ENCODE measurements around the gene ISG20.

Gene ISG20

GRCh38 chr15:88661761-88662556 lies 23.1 kb downstream of the ISG20 start:
- Mint-ChIP-seq H3K4me1 (peaks cover 52% of the 10 kb centered on the region), H3K9me3 (no peaks in the 10 kb centered on the region), H3K4me3 (no peak overlapping the region), H3K27me3 (no peaks in the 10 kb centered on the region), H3K27ac (no peak overlapping the region)
- DNase-seq (no peak), ATAC-seq (no peak)

- Mint-ChIP-seq H3K4me1 (peaks cover 40% of the 10 kb centered on the region), H3K9me3 (no peaks in the 10 kb centered on the region), H3K4me3 (no peak overlapping the region), H3K27ac (peak overlapping the region in 1 of 2 donors; percentile 61), H3K27me3 (no peaks in the 10 kb centered on the region)
- DNase-seq (no peak), ATAC-seq (no peak)
Observed at GRCh38 chr15:88663141-88663621, 24.4 kb downstream of the ISG20 start.

GRCh38 chr15:88664151-88664778 lies 25.4 kb downstream of the ISG20 start:
- peak overlapping the region in 1 of 2 donors; percentile 81 for H3K27ac Mint-ChIP-seq
- H3K4me3 Mint-ChIP-seq: no peak overlapping the region
- DNase-seq: peak; percentile 19 to 45
- no peaks in the 10 kb centered on the region for H3K27me3 Mint-ChIP-seq
- peaks cover 29% of the 10 kb centered on the region for H3K4me1 Mint-ChIP-seq
- no peaks in the 10 kb centered on the region for H3K9me3 Mint-ChIP-seq
- ATAC-seq: peak; percentile 92

- Mint-ChIP-seq H3K27ac (no peak overlapping the region), H3K4me1 (no peaks in the 10 kb centered on the region)
Observed at GRCh38 chr15:88674661-88675060, 35.8 kb downstream of the ISG20 start.

GRCh38 chr15:88678755-88679154 lies 39.9 kb downstream of the ISG20 start:
- Mint-ChIP-seq H3K27me3 (no peaks in the 10 kb centered on the region), H3K27ac (no peak overlapping the region), H3K9me3 (no peaks in the 10 kb centered on the region), H3K4me1 (no peaks in the 10 kb centered on the region), H3K4me3 (no peak overlapping the region)
- DNase-seq (no peak), ATAC-seq (no peak)

More at GRCh38 chr15:88674661-88675060, 35.8 kb downstream of the ISG20 start:
- DNase-seq (no peak), ATAC-seq (no peak)
- peaks cover 26% of the 10 kb centered on the region for H3K27me3 Mint-ChIP-seq
- no peaks in the 10 kb centered on the region for H3K9me3 Mint-ChIP-seq
- no peak overlapping the region for H3K4me3 Mint-ChIP-seq

GRCh38 chr15:88680241-88681001 lies 41.6 kb downstream of the ISG20 start:
- Mint-ChIP-seq H3K27ac (no peak overlapping the region), H3K9me3 (no peaks in the 10 kb centered on the region), H3K4me1 (no peaks in the 10 kb centered on the region), H3K27me3 (no peaks in the 10 kb centered on the region), H3K4me3 (no peak overlapping the region)
- ATAC-seq (no peak), DNase-seq (no peak)

GRCh38 chr15:88681610-88682221 lies 42.9 kb downstream of the ISG20 start:
- DNase-seq (no peak), ATAC-seq (no peak)

GRCh38 chr15:88684345-88684744 lies 45.5 kb downstream of the ISG20 start:
- ATAC-seq (no peak), DNase-seq (no peak)
- Mint-ChIP-seq H3K4me1 (no peaks in the 10 kb centered on the region), H3K27ac (peak overlapping the region in 1 of 2 donors; percentile 50), H3K4me3 (no peak overlapping the region), H3K9me3 (peaks cover 0 to 6% of the 10 kb centered on the region in 2 donors), H3K27me3 (peaks cover 14% of the 10 kb centered on the region)

More at GRCh38 chr15:88681610-88682221, 42.9 kb downstream of the ISG20 start:
- Mint-ChIP-seq H3K4me1 (no peaks in the 10 kb centered on the region), H3K9me3 (no peaks in the 10 kb centered on the region), H3K4me3 (no peak overlapping the region), H3K27ac (no peak overlapping the region), H3K27me3 (peaks cover 6% of the 10 kb centered on the region)

GRCh38 chr15:88686166-88686565 lies 47.4 kb downstream of the ISG20 start:
- no peaks in the 10 kb centered on the region for H3K4me1 Mint-ChIP-seq
- ATAC-seq (no peak), DNase-seq (no peak)
- peaks cover 0 to 10% of the 10 kb centered on the region in 2 donors for H3K9me3 Mint-ChIP-seq
- H3K27me3 Mint-ChIP-seq: peaks cover 19% of the 10 kb centered on the region
- no peak overlapping the region for H3K27ac Mint-ChIP-seq
- no peak overlapping the region for H3K4me3 Mint-ChIP-seq

- H3K4me3 Mint-ChIP-seq: no peak overlapping the region
- DNase-seq: no peak
- no peaks in the 10 kb centered on the region for H3K4me1 Mint-ChIP-seq
- peaks cover 0 to 10% of the 10 kb centered on the region in 2 donors for H3K9me3 Mint-ChIP-seq
- H3K27ac Mint-ChIP-seq: no peak overlapping the region
- no peak for ATAC-seq
- peaks cover 25% of the 10 kb centered on the region for H3K27me3 Mint-ChIP-seq
Observed at GRCh38 chr15:88688394-88688933, 49.6 kb downstream of the ISG20 start.

GRCh38 chr15:88690331-88690730 lies 51.5 kb downstream of the ISG20 start:
- Mint-ChIP-seq H3K27me3 (peaks cover 26% of the 10 kb centered on the region), H3K4me3 (no peak overlapping the region), H3K4me1 (no peaks in the 10 kb centered on the region), H3K27ac (no peak overlapping the region), H3K9me3 (peaks cover 0 to 10% of the 10 kb centered on the region in 2 donors)
- ATAC-seq: no peak
- DNase-seq: no peak

GRCh38 chr15:88693191-88693590 lies 54.4 kb downstream of the ISG20 start:
- H3K4me1 Mint-ChIP-seq: no peaks in the 10 kb centered on the region
- DNase-seq (no peak), ATAC-seq (no peak)
- peaks cover 0 to 10% of the 10 kb centered on the region in 2 donors for H3K9me3 Mint-ChIP-seq
- no peak overlapping the region for H3K27ac Mint-ChIP-seq
- no peak overlapping the region for H3K4me3 Mint-ChIP-seq
- peaks cover 20% of the 10 kb centered on the region for H3K27me3 Mint-ChIP-seq

GRCh38 chr15:88695101-88695500 lies 56.3 kb downstream of the ISG20 start:
- H3K27me3 Mint-ChIP-seq: peaks cover 19% of the 10 kb centered on the region
- H3K9me3 Mint-ChIP-seq: no peaks in the 10 kb centered on the region
- H3K4me3 Mint-ChIP-seq: no peak overlapping the region
- no peaks in the 10 kb centered on the region for H3K4me1 Mint-ChIP-seq
- no peak overlapping the region for H3K27ac Mint-ChIP-seq
- no peak for ATAC-seq
- DNase-seq: no peak

- ATAC-seq: no peak
- Mint-ChIP-seq H3K4me3 (no peak overlapping the region), H3K27me3 (peaks cover 19% of the 10 kb centered on the region), H3K27ac (no peak overlapping the region), H3K4me1 (no peaks in the 10 kb centered on the region), H3K9me3 (no peaks in the 10 kb centered on the region)
- DNase-seq: no peak
Observed at GRCh38 chr15:88695691-88696251, 57.0 kb downstream of the ISG20 start.

- no peak overlapping the region for H3K27ac Mint-ChIP-seq
- H3K9me3 Mint-ChIP-seq: no peaks in the 10 kb centered on the region
- no peak for DNase-seq
- H3K4me3 Mint-ChIP-seq: no peak overlapping the region
- no peak for ATAC-seq
- peaks cover 19% of the 10 kb centered on the region for H3K27me3 Mint-ChIP-seq
- no peaks in the 10 kb centered on the region for H3K4me1 Mint-ChIP-seq
Observed at GRCh38 chr15:88696254-88696653, 57.4 kb downstream of the ISG20 start.

Measured in stimulated activated naive CD8-positive, alpha-beta T cell treated with anti-CD3 and anti-CD28 coated beads, Interleukin-15, amount 100 ng/mL, for 72 hours (primary cell).